ENCODE data around the gene GDE1.

GDE1 gene

DNA sequence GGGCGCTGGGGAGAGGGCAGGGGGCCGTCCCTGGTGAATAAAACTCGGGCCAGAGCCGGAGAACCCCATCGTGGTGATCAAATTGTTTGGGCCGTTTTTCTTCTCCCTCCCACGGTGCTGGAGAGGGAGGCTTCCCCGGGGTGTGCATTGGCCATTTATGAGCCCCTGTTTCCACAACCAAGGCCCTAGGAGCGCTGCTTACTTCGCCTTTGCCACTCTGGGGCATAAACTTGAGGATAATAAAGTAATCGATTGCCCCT is 2.4 kb upstream of the GDE1 start:
- H3K27ac ChIP-seq (ENCODE audit: insufficient read depth in 1 of 2, low read depth in 1 of 2, low read length in 2 of 2, poor library complexity in 1 of 2, severe bottlenecking in 2 of 2) = peak overlapping the region; percentile 70 to 91
- CTCF ChIA-PET = interaction anchor here (0.9 to 4.8 kb wide), 4 partner anchors 9 to 31 kb away, joined by 3 to 17 read pairs (median 4); partner anchors contain the start of gene VPS35L

DNA sequence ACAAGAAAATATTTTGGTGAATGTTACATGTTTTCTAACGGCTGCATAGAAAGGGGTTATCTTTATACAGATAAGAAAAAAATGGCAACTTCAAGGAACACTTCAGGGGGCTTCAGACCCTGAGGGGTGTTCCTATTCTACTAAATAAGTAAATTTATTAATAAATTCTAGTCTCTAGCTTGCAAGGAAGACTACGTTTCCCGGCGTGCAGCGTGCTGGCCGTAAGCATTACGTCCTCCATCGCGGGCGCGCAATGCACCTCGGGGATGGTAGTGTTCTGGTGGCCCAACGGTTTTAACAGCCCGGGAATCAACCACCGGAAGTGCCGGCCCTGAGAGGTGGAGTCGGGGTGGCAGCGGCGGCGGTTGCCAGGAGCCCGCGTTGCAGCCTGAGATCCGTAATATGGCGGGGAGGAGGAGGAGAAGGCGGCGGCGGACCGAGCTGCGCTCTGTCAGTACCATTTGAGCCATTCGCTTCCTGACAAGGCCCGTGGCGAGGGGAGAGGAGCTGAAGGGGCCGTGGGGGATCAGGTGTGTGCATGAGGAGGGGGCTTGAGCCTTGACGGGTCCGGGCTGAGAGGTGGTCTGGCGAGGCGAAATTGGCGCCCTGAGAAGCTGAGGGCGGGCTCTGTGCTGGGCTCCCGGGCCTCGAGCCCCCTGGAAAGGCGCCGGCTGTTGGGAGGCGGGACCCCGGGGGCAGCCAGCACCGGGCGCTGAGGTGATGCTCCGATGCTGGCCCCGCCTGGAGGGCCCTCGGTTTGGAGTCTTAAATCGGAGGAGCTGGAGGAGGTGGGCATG is 1.9 kb upstream of the GDE1 start, which contains the start of gene CCP110:
TSS of gene CCP110 (plus strand) at position 384 of the 797 bp plus-strand sequence. CDS start 3,940 bp downstream, outside the sequence.
- ChIA-PET CTCF (interaction anchor here (0.9 to 4.8 kb wide), 4 partner anchors 10 to 32 kb away, joined by 3 to 17 read pairs (median 4); partner anchors contain the start of gene VPS35L), POLR2A (interaction anchor here (1.9 kb wide), 1 partner anchor 32 kb away, joined by 11 read pairs; the partner anchor contains the start of gene VPS35L)
- H3K27me3 ChIP-seq (replicated peaks in 2 of 5; ENCODE audit: control insufficient read depth in 4 of 5, insufficient read depth in 5 of 5, low read length in 4 of 5) = no peaks in the 10 kb centered on the region
- H3K4me1 ChIP-seq (ENCODE audit: control extremely low read depth in 1 of 4, control insufficient read depth in 4 of 4, insufficient read depth in 4 of 4, low read length in 3 of 4) = peaks cover 16 to 43% (median 37%) of the 10 kb centered on the region in 4 experiments
- 0% methylated on average over 40 of the region's 51 CpGs for WGBS (ENCODE audit: insufficient coverage)
- DNase-seq = peak; percentile 96 to 99 (median 98)
- no peaks in the 10 kb centered on the region for H3K9me3 ChIP-seq (ENCODE audit: control extremely low read depth in 1 of 5, control insufficient read depth in 4 of 5, insufficient read depth in 2 of 5, low read depth in 1 of 5, low read length in 4 of 5)
- H3K36me3 ChIP-seq (ENCODE audit: control insufficient read depth in 4 of 4, insufficient read depth in 4 of 4, low read length in 3 of 4) = peaks cover 1 to 11% (median 6%) of the 10 kb centered on the region in 4 experiments
- peak within 1 kb of the TSS; percentile 70 to 91 for H3K27ac ChIP-seq (ENCODE audit: insufficient read depth in 1 of 2, low read depth in 1 of 2, low read length in 2 of 2, poor library complexity in 1 of 2, severe bottlenecking in 2 of 2)
- H3K4me3 ChIP-seq (ENCODE audit: control insufficient read depth in 1 of 7, extremely low read depth in 1 of 7, insufficient read depth in 4 of 7, low read depth in 2 of 7, low read length in 6 of 7) = peak within 1 kb of the TSS; percentile 91 to 99 (median 98)

More for the DNA sequence above, 2.4 kb upstream of the GDE1 start:
- H3K4me3 ChIP-seq (ENCODE audit: control insufficient read depth in 1 of 7, extremely low read depth in 1 of 7, insufficient read depth in 4 of 7, low read depth in 2 of 7, low read length in 6 of 7) = peak overlapping the region; percentile 91 to 99 (median 98)
- peak in 1 of 3 donors; percentile 7 for DNase-seq
- peaks cover 4 to 13% (median 8%) of the 10 kb centered on the region in 4 experiments for H3K36me3 ChIP-seq (ENCODE audit: control insufficient read depth in 4 of 4, insufficient read depth in 4 of 4, low read length in 3 of 4)
- no peaks in the 10 kb centered on the region for H3K27me3 ChIP-seq (replicated peaks in 2 of 5; ENCODE audit: control insufficient read depth in 4 of 5, insufficient read depth in 5 of 5, low read length in 4 of 5)
- POLR2A ChIA-PET = interaction anchor here (1.9 kb wide), 1 partner anchor 31 kb away, joined by 11 read pairs; the partner anchor contains the start of gene VPS35L
- H3K4me1 ChIP-seq (ENCODE audit: control extremely low read depth in 1 of 4, control insufficient read depth in 4 of 4, insufficient read depth in 4 of 4, low read length in 3 of 4) = peaks cover 16 to 43% (median 37%) of the 10 kb centered on the region in 4 experiments
- WGBS (ENCODE audit: insufficient coverage) = 0% methylated on average over 9 of the region's 11 CpGs
- no peaks in the 10 kb centered on the region for H3K9me3 ChIP-seq (ENCODE audit: control extremely low read depth in 1 of 5, control insufficient read depth in 4 of 5, insufficient read depth in 2 of 5, low read depth in 1 of 5, low read length in 4 of 5)

DNA sequence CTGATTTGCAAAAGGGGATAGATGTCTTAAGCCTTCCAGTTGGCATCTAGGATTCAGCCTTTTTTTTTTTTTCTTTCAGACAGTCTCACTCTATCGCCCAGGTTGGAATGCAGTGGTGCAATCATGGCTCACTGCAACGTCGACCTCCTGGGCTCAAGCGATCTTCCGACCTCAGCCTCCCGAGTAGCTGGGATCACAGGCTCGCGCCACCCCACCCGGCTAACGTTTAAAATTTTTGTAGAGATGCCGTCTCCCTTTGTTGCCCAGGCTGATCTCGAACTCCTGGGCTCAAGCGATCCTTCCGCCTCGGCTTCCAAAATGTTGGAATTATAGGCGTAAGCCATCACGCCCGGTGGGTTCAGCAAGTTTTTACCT is 1.3 kb upstream of the GDE1 start:
- DNase-seq = no peak
- no peak overlapping the region for H3K27ac ChIP-seq (ENCODE audit: insufficient read depth in 1 of 2, low read depth in 1 of 2, low read length in 2 of 2, poor library complexity in 1 of 2, severe bottlenecking in 2 of 2)
- H3K9me3 ChIP-seq (ENCODE audit: control extremely low read depth in 1 of 5, control insufficient read depth in 4 of 5, insufficient read depth in 2 of 5, low read depth in 1 of 5, low read length in 4 of 5) = no peaks in the 10 kb centered on the region
- 78% methylated on average over 18 of the region's 18 CpGs for WGBS (ENCODE audit: insufficient coverage)
- H3K4me3 ChIP-seq (ENCODE audit: control insufficient read depth in 1 of 7, extremely low read depth in 1 of 7, insufficient read depth in 4 of 7, low read depth in 2 of 7, low read length in 6 of 7) = no peak overlapping the region
- no peaks in the 10 kb centered on the region for H3K27me3 ChIP-seq (replicated peaks in 2 of 5; ENCODE audit: control insufficient read depth in 4 of 5, insufficient read depth in 5 of 5, low read length in 4 of 5)
- CTCF ChIA-PET = no interaction called here
- peaks cover 0 to 6% (median 2%) of the 10 kb centered on the region in 4 experiments for H3K36me3 ChIP-seq (ENCODE audit: control insufficient read depth in 4 of 4, insufficient read depth in 4 of 4, low read length in 3 of 4)
- POLR2A ChIA-PET = interaction anchor here (1.9 kb wide), 1 partner anchor 33 kb away, joined by 11 read pairs; the partner anchor contains the start of gene VPS35L
- H3K4me1 ChIP-seq (ENCODE audit: control extremely low read depth in 1 of 4, control insufficient read depth in 4 of 4, insufficient read depth in 4 of 4, low read length in 3 of 4) = peaks cover 16 to 45% (median 37%) of the 10 kb centered on the region in 4 experiments

DNA sequence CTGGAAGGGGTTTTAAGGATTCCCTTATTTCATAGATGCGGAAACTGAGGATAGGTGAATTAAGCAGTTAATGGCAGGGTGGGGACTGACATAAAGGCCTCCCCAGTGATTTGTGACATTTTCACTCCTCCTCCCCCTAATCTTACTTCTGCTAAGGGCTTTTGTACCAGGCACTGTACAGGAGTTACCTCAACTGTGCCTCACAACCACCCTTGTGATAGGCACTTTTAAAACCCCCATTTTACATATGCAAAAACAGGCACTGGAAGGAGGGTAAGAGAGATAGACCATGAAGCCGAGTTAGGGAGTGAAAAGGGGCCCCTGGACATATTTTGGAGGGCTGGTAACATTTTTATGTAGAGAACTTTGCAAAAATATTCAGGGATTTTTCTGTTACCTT is 862 bp upstream of the GDE1 start:
- H3K4me1 ChIP-seq (ENCODE audit: control extremely low read depth in 1 of 4, control insufficient read depth in 4 of 4, insufficient read depth in 4 of 4, low read length in 3 of 4) = peaks cover 16 to 45% (median 37%) of the 10 kb centered on the region in 4 experiments
- CTCF ChIA-PET = no interaction called here
- H3K36me3 ChIP-seq (ENCODE audit: control insufficient read depth in 4 of 4, insufficient read depth in 4 of 4, low read length in 3 of 4) = peaks cover 0 to 2% (median 2%) of the 10 kb centered on the region in 4 experiments
- WGBS (ENCODE audit: insufficient coverage) = 100% methylated on average over 1 of the region's 2 CpGs
- DNase-seq = peak in 1 of 3 donors; percentile 10
- no peaks in the 10 kb centered on the region for H3K9me3 ChIP-seq (ENCODE audit: control extremely low read depth in 1 of 5, control insufficient read depth in 4 of 5, insufficient read depth in 2 of 5, low read depth in 1 of 5, low read length in 4 of 5)
- H3K4me3 ChIP-seq (ENCODE audit: control insufficient read depth in 1 of 7, extremely low read depth in 1 of 7, insufficient read depth in 4 of 7, low read depth in 2 of 7, low read length in 6 of 7) = no peak overlapping the region
- no peak overlapping the region for H3K27ac ChIP-seq (ENCODE audit: insufficient read depth in 1 of 2, low read depth in 1 of 2, low read length in 2 of 2, poor library complexity in 1 of 2, severe bottlenecking in 2 of 2)
- no peaks in the 10 kb centered on the region for H3K27me3 ChIP-seq (replicated peaks in 2 of 5; ENCODE audit: control insufficient read depth in 4 of 5, insufficient read depth in 5 of 5, low read length in 4 of 5)
- POLR2A ChIA-PET = no interaction called here

DNA sequence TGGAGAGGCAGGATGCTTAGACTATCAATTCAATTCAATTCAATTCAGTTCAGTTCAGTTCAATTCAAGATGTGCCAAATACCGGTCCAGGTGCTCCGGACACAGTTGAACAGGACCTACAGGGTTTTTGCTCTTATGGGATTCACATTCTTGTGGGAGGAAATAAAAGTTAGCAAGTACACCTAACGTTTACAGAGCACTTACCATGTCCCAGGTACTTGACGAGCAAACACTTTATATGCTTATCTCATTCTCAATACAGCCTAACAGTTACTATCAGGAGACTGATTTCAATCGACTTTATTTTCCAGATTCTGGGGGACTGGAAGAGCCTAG is 467 bp upstream of the GDE1 start:
- peak in 1 of 3 donors; percentile 6 for DNase-seq
- no peaks in the 10 kb centered on the region for H3K9me3 ChIP-seq (ENCODE audit: control extremely low read depth in 1 of 5, control insufficient read depth in 4 of 5, insufficient read depth in 2 of 5, low read depth in 1 of 5, low read length in 4 of 5)
- ChIA-PET CTCF (interaction anchor here (1.1 kb wide), 1 partner anchor 19 kb away, joined by 3 read pairs; no protein-coding TSS in a partner anchor), POLR2A (no interaction called here)
- H3K4me1 ChIP-seq (ENCODE audit: control extremely low read depth in 1 of 4, control insufficient read depth in 4 of 4, insufficient read depth in 4 of 4, low read length in 3 of 4) = peaks cover 16 to 45% (median 37%) of the 10 kb centered on the region in 4 experiments
- peak overlapping the region in 1 of 2 experiments; percentile 93 for H3K27ac ChIP-seq (ENCODE audit: insufficient read depth in 1 of 2, low read depth in 1 of 2, low read length in 2 of 2, poor library complexity in 1 of 2, severe bottlenecking in 2 of 2)
- no peaks in the 10 kb centered on the region for H3K27me3 ChIP-seq (replicated peaks in 2 of 5; ENCODE audit: control insufficient read depth in 4 of 5, insufficient read depth in 5 of 5, low read length in 4 of 5)
- H3K4me3 ChIP-seq (ENCODE audit: control insufficient read depth in 1 of 7, extremely low read depth in 1 of 7, insufficient read depth in 4 of 7, low read depth in 2 of 7, low read length in 6 of 7) = peak overlapping the region in 3 of 7 experiments; percentile 78 to 94 (median 88)
- H3K36me3 ChIP-seq (ENCODE audit: control insufficient read depth in 4 of 4, insufficient read depth in 4 of 4, low read length in 3 of 4) = peaks cover 1 to 2% (median 2%) of the 10 kb centered on the region in 4 experiments
- WGBS (ENCODE audit: insufficient coverage) = 55% methylated on average over 4 of the region's 5 CpGs

DNA sequence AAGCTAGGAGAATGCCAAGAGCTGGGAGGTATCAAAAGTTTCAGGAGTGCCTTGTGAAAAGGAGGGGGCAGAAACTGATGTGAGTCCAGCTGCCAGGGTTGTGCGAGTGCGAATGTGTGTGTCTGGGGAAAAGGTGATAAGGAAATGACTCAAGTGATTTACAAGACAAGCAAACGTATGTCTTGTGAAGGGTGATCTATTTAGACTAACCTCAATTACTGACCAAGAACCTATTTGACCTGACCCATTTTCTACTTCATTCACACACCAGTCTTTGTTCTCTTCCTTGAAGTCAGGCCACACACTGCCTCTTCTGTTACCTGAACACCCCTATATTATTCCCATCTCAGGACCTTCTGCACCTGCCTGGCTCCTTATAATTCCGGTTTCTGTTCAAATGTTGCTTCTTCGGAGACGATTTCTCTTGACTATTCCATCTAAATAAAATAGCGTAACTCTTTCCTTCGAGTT is 1.0 kb downstream of the GDE1 start:
- Histone ChIP-seq H3K36me3 (ENCODE audit: control insufficient read depth in 4 of 4, insufficient read depth in 4 of 4, low read length in 3 of 4) (peaks cover 5 to 16% (median 13%) of the 10 kb centered on the region in 4 experiments), H3K4me3 (ENCODE audit: control insufficient read depth in 1 of 7, extremely low read depth in 1 of 7, insufficient read depth in 4 of 7, low read depth in 2 of 7, low read length in 6 of 7) (peak overlapping the region in 6 of 7 experiments; percentile 78 to 97 (median 91)), H3K27ac (ENCODE audit: insufficient read depth in 1 of 2, low read depth in 1 of 2, low read length in 2 of 2, poor library complexity in 1 of 2, severe bottlenecking in 2 of 2) (peak overlapping the region; percentile 84 to 93), H3K4me1 (ENCODE audit: control extremely low read depth in 1 of 4, control insufficient read depth in 4 of 4, insufficient read depth in 4 of 4, low read length in 3 of 4) (peaks cover 16 to 45% (median 35%) of the 10 kb centered on the region in 4 experiments), H3K9me3 (ENCODE audit: control extremely low read depth in 1 of 5, control insufficient read depth in 4 of 5, insufficient read depth in 2 of 5, low read depth in 1 of 5, low read length in 4 of 5) (no peaks in the 10 kb centered on the region), H3K27me3 (replicated peaks in 2 of 5; ENCODE audit: control insufficient read depth in 4 of 5, insufficient read depth in 5 of 5, low read length in 4 of 5) (no peaks in the 10 kb centered on the region)
- DNase-seq = peak in 2 of 3 donors; percentile 59 to 76
- 0% methylated on average over 4 of the region's 8 CpGs for WGBS (ENCODE audit: insufficient coverage)
- POLR2A ChIA-PET = interaction anchor here (0.6 to 1.1 kb wide), 2 partner anchors 12 to 79 kb away, joined by 3 read pairs; no protein-coding TSS in a partner anchor
- CTCF ChIA-PET = interaction anchor here (1.0 to 1.8 kb wide), 3 partner anchors 19 to 36 kb away, joined by 4 to 8 read pairs (median 4); partner anchors contain the start of gene VPS35L

All from common myeloid progenitor, CD34-positive (primary cell).